Fibroblast of pulmonary artery (primary cell): ENCODE results near the gene LBP.
A peak's percentile ranks its signal among the peaks of the same experiment; 100 is the strongest.
"Not testable (repeated sequence)": the region's sequence is repeated elsewhere in the genome, so short reads cannot be mapped to it uniquely, and the experiment has no call there.

Experiments used
- DNase-seq: peaks from one replicate; pipeline ENCODE4 v3.0.0-alpha.2; 2010; ENCODE audit warnings: low read depth
- H3K4me3 ChIP-seq: replicated peaks from 2 replicates; pipeline ENCODE4 v1.5.1; 2011; ENCODE audit warnings: low read depth, mild to moderate bottlenecking, control low read depth, low read length, moderate library complexity
- TF ChIP-seq, protein P1 (sequence below): IDR thresholded peaks from 2 replicates; pipeline ENCODE4 v1.5.1; 2011; ENCODE audit warnings: mild to moderate bottlenecking, control low read depth, low read length, inconsistent platforms; ENCODE audit errors: missing control alignments

LBP gene

DNA sequence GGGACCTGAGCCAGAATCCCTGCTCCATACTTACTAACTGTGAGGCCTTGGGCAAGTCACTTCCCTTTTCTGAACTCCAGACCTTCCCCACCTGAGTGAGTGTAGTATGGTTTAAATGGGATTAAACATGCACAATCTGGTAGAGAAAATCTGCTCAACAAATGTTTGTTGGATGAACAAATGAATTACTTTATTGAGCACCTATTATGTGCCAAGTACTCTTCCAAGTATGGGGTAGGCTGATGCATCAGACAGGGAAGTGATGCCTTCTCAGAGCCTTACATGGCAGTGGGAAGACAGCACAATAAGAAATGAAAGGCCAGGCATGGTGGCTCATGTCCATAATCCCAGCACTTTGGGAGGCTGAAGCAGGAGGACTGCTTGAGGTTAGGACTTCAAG lies 15.0 kb upstream of the LBP start:
- DNase-seq: no peak
- no peak overlapping the region for H3K4me3 ChIP-seq
- TF ChIP-seq, protein P1, sequence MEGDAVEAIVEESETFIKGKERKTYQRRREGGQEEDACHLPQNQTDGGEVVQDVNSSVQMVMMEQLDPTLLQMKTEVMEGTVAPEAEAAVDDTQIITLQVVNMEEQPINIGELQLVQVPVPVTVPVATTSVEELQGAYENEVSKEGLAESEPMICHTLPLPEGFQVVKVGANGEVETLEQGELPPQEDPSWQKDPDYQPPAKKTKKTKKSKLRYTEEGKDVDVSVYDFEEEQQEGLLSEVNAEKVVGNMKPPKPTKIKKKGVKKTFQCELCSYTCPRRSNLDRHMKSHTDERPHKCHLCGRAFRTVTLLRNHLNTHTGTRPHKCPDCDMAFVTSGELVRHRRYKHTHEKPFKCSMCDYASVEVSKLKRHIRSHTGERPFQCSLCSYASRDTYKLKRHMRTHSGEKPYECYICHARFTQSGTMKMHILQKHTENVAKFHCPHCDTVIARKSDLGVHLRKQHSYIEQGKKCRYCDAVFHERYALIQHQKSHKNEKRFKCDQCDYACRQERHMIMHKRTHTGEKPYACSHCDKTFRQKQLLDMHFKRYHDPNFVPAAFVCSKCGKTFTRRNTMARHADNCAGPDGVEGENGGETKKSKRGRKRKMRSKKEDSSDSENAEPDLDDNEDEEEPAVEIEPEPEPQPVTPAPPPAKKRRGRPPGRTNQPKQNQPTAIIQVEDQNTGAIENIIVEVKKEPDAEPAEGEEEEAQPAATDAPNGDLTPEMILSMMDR: no peak

DNA sequence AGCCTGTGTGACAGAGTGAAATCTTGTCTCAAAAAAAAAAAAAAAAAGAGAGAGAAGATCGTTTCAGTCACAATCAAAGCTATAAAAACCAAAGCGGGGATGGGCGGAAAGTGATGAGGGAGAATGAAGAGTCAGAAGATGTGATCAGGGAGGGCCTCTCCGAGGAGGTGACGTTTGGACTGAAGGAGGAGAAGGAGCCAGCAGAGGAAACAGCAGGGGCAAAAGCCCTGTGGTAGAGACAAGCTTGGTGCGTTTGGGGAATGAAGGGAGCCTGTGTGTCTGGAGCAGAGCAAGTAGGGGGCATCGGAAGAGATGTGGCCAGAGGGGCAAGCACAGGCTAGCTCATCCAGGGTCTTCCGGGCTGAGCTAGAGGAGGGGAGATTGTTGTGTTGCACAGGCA lies 14.5 kb upstream of the LBP start:
- DNase-seq: no peak
- TF ChIP-seq, protein P1: no peak
- H3K4me3 ChIP-seq: no peak overlapping the region

DNA sequence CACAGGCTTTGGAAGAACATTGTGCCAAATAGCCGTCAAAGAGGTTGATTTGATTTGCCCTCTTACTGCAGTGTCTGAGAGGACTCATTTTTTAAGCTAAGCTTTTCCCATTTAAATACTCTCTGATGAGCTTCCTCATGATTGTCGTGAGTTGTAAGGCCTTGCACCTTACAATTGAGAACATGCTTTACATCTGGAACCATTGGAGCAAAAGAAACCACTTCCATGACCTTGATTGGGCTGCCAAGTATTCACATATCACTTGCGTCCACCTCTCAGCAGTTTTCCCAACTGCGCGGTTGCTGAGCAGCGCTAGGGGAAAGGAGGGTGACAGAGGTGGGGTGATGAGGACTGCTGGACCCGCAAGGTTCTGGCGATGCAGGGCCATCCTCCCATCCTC lies 12.3 kb upstream of the LBP start:
- TF ChIP-seq, protein P1: no peak
- no peak for DNase-seq
- H3K4me3 ChIP-seq: no peak overlapping the region

DNA sequence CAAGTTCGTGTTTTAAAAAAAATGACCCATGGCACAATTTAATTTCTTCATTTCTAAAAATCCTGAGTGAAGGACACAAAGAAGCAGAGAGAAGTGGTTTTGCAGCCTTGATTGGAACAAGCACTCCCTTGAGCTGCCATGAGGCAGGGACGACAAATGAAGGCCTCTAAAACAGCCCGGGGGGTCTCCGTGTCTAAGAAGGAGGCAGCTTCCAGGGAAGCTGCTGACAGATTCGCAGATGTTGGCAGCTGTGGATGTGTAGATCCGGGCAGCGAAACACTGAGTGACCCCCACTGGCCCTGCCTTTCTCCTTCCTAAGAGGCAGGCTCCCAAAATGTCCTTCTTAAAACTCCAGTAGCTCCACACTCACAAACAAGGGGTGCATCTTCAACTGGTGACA lies 9.6 kb upstream of the LBP start:
- TF ChIP-seq, protein P1: no peak
- H3K4me3 ChIP-seq: no peak overlapping the region

DNA sequence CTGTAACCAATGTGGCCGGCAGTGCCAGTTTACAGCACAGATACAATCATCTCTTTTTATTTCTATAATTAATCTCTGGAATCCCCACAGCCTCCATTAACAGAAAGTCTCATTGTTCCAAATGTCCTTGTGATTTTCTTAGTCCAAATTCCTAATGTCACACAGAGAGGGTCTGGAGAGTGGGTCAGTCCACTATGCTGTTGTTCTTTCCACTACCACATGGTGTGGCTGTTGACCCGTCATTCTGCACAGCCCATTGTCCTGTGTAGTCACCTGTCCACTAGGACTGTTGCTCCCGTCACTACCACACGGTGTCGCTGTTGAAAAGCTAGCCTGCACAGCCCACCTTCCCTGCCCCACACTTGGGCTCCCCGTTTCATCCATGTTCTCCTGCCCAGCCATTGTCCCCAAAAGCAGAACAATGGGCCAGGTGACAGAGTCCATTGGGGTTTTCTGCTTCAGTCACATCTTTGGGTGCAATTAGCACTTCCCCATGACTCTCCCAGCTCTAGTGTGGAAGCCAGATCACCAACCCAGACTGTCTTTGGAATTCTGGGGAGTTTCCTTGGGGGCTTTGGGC lies 8.6 kb upstream of the LBP start:
- no peak overlapping the region for H3K4me3 ChIP-seq
- peak; percentile 20 for DNase-seq
- TF ChIP-seq, protein P1: peak; percentile 49

More for the DNA sequence above, 9.6 kb upstream of the LBP start:
- DNase-seq: no peak

DNA sequence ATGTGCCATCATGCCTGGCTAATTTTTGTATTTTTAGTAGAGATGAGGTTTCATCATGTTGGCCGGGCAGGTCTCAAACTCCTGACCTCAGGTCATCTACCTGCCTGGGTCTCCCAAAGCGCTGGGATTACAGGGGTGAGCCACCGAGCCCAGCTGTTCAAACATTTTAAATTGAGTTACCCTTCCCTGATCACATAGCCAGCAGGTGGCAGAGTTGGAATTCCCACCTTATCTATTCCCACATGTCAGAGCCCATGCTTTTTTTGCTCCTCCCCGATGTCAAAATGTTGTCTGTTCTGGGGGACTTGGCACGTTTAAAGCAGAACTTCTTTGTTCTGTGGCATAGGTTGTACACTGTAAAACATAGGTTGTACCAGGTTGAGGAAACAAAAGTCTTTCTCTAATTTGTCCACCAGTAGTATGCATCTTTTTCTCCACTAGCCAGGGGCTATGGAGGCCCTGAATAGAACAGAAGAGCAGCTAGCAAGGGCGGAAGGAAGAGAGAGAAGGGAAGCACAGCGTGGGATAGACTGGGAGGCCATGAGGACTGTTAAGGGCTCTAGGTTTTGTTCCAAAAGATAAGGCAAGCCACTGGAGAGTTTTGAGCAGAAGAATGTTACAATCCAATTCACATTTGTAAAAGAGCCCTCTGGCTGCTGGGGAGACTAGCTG lies 7.3 kb upstream of the LBP start:
- DNase-seq: peak; percentile 39
- no peak overlapping the region for H3K4me3 ChIP-seq
- TF ChIP-seq, protein P1: peak; percentile 28

DNA sequence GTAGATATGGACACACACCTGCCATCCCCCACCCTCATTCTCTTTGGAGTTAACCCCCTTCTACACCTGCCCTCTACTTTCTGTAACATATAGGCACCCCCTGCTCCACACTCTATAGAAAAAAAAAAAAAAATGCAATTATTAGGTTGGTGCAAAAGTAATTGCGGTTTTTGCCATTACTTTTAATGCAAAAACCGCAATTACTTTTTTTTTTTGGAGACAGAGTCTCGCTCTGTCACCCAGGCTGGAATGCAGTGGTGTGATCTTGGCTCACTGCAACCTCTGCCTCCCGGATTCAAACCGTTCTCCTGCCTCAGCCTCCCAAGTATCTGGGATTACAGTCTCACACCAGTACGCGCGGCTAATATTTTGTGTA lies 6.8 kb upstream of the LBP start:
- H3K4me3 ChIP-seq, DNase-seq: not testable (repeated sequence)
